Bronchial epithelial cell (primary cell): Measurements from ENCODE around the gene NMT2. TPM values are rescaled to one million over a fixed set of nuclear protein-coding genes. Genes with fewer than 3 reads are reported as not detected.

Experiments
- DNase-seq: peaks from one replicate; pipeline ENCODE4 v3.0.0-alpha.2; 2010; ENCODE audit warnings: low read depth
- FAIRE-seq: peaks from 2 replicates; lab custom pipeline; 2011; peaks lifted over from hg19 to GRCh38; lab: Jason Lieb, UNC
- H3K27me3 ChIP-seq: 2 replicates; pipeline ENCODE4 v1.5.1; 2011; ENCODE audit warnings: low read length; ENCODE audit not compliant: control insufficient read depth, insufficient read depth
- H3K36me3 ChIP-seq: 2 replicates; pipeline ENCODE4 v1.5.1; 2011; ENCODE audit warnings: low read length; ENCODE audit not compliant: control insufficient read depth, insufficient read depth
- H3K4me3 ChIP-seq: 2 replicates; pipeline ENCODE4 v1.5.1; 2011; ENCODE audit warnings: mild to moderate bottlenecking, low read depth, low read length, control low read depth
- CTCF ChIP-seq: IDR thresholded peaks from 2 replicates; pipeline ENCODE4 v1.5.1; 2011; ENCODE audit warnings: mild to moderate bottlenecking, moderate library complexity, low read length, control low read depth, inconsistent platforms; ENCODE audit not compliant: insufficient read depth, severe bottlenecking
- total RNA-seq: library from RNA; depleted of rRNA; stranded (reverse); fragments of >200 nt; gene quantifications from 2 replicates; pipeline ENCODE4 v1.2.1, GENCODE V29; 2014

NMT2 gene
- total RNA-seq, 1 donor from 2014 or later: 11.1 TPM

- Histone ChIP-seq H3K36me3 (no peaks in the 10 kb centered on the region), H3K27me3 (no peaks in the 10 kb centered on the region), H3K4me3 (no peak overlapping the region)
- FAIRE-seq (no peak), DNase-seq (no peak)
- TF ChIP-seq CTCF: no peak
Observed at GRCh38 chr10:15176269-15176668, 7.8 kb upstream of the NMT2 start.

- DNase-seq: no peak
- no peaks in the 10 kb centered on the region for H3K27me3 ChIP-seq
- H3K4me3 ChIP-seq: no peak overlapping the region
- FAIRE-seq: no peak
- no peaks in the 10 kb centered on the region for H3K36me3 ChIP-seq
- TF ChIP-seq CTCF: no peak
Observed at GRCh38 chr10:15175587-15175986, 7.1 kb upstream of the NMT2 start.

- no peak for FAIRE-seq
- TF ChIP-seq CTCF: no peak
- DNase-seq: peak; percentile 81
Observed at GRCh38 chr10:15172306-15172840, 3.9 kb upstream of the NMT2 start.

GRCh38 chr10:15169555-15170401, 1.3 kb upstream of the NMT2 start:
- FAIRE-seq (no peak), DNase-seq (no peak)
- no peak for TF ChIP-seq CTCF

More at GRCh38 chr10:15172306-15172840, 3.9 kb upstream of the NMT2 start:
- H3K27me3 ChIP-seq: no peaks in the 10 kb centered on the region
- no peak overlapping the region for H3K4me3 ChIP-seq
- H3K36me3 ChIP-seq: no peaks in the 10 kb centered on the region

GRCh38 chr10:15168786-15169554, 477 bp upstream of the NMT2 start:
- H3K4me3 ChIP-seq: no peak overlapping the region
- FAIRE-seq: no peak
- H3K36me3 ChIP-seq: no peaks in the 10 kb centered on the region
- TF ChIP-seq CTCF: no peak
- peak; percentile 64 for DNase-seq
- no peaks in the 10 kb centered on the region for H3K27me3 ChIP-seq

More at GRCh38 chr10:15169555-15170401, 1.3 kb upstream of the NMT2 start:
- no peaks in the 10 kb centered on the region for H3K27me3 ChIP-seq
- H3K36me3 ChIP-seq: no peaks in the 10 kb centered on the region
- no peak overlapping the region for H3K4me3 ChIP-seq
